HCEC 1CT (cell line): ENCODE data around the gene DGAT2.
"Not testable (repeated sequence)": the region's sequence is repeated elsewhere in the genome, so short reads cannot be mapped to it uniquely, and the experiment has no call there.

Experiments
- DNase-seq: peaks from one replicate; pipeline ENCODE4 v3.0.0-alpha.2; 2017

Gene DGAT2

DNA sequence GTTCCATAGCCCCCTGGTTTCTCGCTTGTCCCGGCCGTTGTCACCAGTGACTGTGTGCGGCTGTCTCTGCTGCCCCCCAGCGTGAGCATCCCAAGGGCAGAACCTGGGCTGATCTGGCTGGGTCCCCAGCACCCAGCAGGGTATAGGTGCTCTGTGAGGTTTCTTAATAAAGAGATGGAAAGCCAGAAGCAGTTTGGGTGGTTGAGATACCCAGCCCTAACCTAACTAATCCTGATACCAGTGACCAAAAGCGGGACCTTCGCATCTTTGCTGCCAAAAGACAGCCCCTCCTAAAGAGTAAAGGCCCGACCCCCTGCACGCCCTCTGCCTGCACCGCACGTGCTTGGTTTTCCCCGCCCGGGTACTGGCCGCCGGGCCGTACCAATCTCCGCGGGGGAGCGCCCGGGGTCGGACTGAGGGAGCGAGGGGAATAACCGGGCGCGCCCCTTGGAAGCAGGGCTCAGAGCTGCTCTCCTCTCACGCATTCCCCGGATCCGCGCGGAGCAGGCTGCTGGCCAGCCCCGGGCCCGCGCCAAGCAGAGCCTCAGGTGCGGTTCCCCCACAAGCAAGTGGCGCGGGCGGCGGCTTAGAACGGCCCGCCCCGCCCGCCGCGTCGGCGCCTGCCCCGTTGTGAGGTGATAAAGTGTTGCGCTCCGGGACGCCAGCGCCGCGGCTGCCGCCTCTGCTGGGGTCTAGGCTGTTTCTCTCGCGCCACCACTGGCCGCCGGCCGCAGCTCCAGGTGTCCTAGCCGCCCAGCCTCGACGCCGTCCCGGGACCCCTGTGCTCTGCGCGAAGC lies at the start of gene DGAT2:
DGAT2 (plus strand) TSS at position 667 of the 797 bp plus-strand sequence. CDS start 214 bp downstream, outside the sequence.
- DNase-seq, result no peak

DNA sequence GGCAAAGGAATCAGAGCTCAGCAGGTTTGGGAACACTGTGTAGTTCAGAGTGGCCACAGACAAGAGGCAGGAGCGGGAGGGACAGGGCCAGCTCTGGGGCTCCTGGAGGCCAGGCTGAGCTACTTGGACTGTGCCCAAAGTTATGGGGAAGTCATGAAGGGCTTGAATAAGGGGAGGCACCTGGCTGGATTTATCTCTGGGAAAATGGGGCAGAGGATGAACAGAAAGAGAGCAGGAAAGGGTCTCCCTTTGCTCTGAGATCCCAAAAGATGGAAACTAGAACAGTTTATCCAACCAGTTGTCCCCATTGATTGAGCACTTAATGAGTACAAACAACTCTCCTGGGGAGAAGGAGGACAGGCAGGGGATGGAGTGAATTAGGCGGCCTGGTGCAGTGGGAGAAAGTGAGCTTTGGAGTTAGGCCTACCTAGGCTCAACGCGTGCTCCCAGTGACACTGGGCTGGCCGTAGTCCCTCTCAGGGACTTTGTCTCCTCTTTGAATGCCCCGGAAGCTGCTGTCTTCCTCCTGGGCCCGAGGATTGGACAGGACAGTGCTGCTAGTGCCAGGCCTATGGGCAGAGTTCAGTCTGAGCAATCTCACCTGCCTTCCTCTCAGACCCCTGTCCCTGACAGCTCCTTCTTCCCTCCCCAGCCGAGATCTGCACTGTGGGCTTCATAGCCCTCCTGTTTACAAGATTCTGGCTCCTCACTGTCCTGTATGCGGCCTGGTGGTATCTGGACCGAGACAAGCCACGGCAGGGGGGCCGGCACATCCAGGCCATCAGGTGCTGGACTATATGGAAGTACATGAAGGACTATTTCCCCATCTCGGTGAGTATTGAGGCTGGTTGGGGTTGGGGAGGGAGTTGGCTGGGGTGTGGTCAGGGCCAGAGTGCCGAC lies 49.0 kb upstream of the DGAT2 start:
- DNase-seq, result no peak

GRCh38 chr11:75720639-75721038 lies 47.9 kb upstream of the DGAT2 start:
- no peak for DNase-seq

DNA sequence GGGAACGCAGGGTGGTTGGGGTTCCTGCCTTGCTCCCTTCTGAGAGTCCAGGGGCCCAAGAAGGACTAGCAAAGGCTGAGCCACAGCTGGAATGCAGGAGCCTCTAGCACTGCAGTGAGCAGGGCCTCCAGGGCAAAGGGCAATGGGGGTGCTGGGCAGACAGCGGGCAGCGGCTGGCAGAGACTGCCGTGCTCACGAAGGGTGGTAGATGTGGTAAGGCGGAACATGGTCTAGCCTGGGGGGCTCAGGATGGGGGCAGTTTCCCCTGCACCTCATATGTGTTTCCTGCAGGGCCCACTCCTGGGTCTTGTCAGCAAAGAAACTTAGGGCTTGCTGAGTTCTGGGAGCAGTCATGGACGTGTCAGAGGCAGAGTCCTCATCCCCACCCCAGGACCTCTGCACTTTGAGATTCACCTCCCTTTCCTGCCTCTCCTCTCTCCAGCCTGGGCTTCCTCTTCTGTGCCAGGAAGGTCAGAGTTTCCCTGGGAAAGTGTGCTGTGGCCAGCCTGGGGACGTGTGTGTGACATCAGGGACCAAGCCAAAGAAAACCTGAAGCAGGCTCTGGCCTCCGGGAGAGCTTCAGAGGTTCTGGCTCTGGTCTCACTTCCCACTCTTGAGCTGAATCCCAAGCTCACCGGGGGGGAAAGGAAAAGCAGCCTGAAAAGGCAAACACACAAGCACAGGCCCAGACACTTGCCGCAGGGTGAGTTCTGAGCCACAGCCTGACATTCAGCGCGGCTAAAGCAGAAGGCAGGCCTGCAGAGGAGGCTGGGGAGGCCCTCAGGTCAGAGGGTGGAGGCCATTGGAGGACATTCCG lies 46.5 kb upstream of the DGAT2 start:
- no peak for DNase-seq

DNA sequence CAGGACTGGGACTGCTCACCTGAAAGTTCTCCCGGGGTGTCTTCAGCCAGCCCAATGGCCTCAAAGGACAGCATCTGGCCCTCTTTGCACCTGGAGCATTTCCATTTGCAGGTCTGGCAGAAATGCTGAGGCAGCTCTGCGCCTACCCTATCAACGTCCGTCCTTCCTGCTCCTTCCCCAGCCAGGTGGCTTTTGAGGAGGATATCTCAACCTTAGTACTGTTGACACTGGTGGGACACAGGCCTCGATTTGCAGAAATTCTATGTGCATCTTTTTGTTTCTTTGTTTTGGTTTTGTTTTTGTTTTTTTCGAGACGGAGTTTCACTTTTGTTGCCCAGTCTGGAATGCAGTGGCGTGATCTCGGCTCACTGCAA lies 45.9 kb upstream of the DGAT2 start:
- no peak for DNase-seq

- DNase-seq, result no peak
These were observed 42.8 kb upstream of the DGAT2 start for GRCh38 chr11:75725547-75726320.

GRCh38 chr11:75728992-75729391 lies 39.6 kb upstream of the DGAT2 start:
- no peak for DNase-seq

DNA sequence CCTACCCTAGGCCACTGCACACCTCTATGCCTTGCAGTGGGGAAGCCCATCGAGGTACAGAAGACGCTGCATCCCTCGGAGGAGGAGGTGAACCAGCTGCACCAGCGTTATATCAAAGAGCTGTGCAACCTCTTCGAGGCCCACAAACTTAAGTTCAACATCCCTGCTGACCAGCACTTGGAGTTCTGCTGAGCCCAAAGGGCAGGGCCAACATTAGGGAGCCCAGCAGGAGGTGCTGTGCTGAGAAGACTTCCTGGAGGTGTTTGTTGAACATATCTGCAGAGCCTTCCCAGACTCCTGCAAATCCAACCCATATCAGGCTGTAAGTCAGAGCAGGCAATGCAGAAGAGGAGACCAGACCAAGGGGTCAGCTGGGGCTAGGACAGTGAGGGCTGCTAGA lies 37.5 kb upstream of the DGAT2 start:
- no peak for DNase-seq

DNA sequence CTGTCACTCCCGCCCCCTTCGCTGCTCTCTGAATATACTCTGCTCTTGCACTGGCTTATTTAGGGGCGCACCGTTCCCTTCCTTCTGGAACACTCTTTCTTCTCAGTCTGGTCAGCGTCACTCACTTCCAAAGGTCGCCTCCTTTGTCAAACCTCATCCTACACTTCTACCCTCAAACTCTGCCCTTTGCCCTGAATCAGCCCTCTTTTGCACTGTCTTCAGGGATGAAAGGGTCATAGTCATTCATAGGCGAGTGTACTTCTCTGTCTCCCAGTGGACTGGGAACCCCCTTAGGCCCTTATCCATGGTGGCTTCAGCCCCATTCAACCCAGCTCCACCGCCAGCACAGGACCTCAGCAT lies 35.5 kb upstream of the DGAT2 start:
- no peak for DNase-seq

GRCh38 chr11:75733431-75734107 lies 35.0 kb upstream of the DGAT2 start:
- DNase-seq, result no peak

- no peak for DNase-seq
These were observed 33.9 kb upstream of the DGAT2 start for GRCh38 chr11:75734491-75735180.

GRCh38 chr11:75735181-75735845 lies 33.3 kb upstream of the DGAT2 start:
- no peak for DNase-seq

GRCh38 chr11:75737314-75737713 lies 31.3 kb upstream of the DGAT2 start:
- no peak for DNase-seq

GRCh38 chr11:75740681-75741080 lies 27.9 kb upstream of the DGAT2 start:
- no peak for DNase-seq

GRCh38 chr11:75743159-75743558 lies 25.4 kb upstream of the DGAT2 start:
- DNase-seq, result not testable (repeated sequence)

DNA sequence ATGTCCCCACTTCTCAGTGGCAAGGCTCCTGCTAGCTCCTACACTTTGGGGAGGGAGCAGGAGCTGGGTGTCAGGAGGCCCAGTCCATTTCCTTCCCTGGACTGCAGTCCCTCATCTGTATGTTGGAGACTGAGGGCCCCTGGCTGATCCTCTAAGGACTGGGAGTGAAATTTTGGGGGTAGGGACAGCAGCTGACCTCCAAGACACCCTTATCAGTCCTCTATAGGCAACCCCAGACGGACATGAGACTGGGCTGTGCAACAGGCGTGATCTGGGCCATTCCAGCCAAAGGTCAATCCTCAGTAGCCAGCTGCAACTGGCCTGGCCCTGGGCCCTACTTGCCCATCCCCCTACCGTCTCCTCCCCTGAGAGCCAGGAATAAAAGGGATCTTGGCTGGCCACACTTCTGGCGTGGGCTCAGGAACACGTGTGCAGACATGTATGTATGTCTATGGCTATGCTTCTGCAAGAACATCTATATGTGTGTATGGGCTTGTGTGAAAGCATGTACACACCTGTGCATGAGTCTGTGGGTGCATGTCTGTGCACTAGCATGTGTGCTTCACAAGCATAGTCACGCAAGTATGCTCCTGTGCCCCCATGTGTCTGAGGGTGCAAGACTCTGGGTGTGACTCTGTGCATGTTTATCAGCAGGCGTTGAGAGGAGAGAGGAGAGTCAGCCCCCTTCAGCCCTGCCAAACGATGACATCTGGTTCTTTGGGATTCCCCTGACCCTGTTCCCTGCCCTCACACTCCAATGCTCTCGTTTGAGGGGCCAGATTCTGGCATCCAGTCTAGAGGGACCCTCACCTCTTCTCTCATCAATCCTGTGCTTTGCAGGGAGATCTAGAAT lies 24.6 kb upstream of the DGAT2 start:
- no peak for DNase-seq

- DNase-seq, result no peak
These were observed 22.8 kb upstream of the DGAT2 start for GRCh38 chr11:75745807-75746206.

- not testable (repeated sequence) for DNase-seq
These were observed 19.8 kb upstream of the DGAT2 start for GRCh38 chr11:75748729-75749273.

DNA sequence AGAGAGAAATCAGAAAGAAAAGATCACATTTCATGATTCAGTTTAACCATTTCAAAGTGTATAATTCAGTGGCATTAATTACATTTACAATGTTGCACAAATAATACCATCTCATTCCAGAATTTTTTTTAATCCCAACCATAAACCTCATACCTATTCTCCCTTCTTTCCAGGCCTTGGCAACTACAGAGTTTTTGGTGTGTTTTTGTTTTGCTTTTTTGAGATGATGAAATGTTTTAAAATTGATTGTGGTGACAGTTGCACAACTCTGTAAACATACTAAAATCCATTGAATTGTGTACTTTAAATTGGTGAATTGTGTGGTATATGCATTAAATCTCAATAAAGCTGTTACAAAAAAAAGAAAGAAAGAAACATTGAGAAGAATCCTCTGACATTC lies 13.6 kb upstream of the DGAT2 start:
- not testable (repeated sequence) for DNase-seq
